Stimulated activated naive CD8-positive, alpha-beta T cell treated with anti-CD3 and anti-CD28 coated beads, Interleukin-15, Interleukin-2, amounts not matched to agents 100 U/mL and 50 U/mL, for 24 hours (primary cell): ENCODE results near the gene CDC42BPB.

Experiments
- ATAC-seq: fragments of 150-1000 bp; cut with Tn5 transposase; one replicate; pipeline ENCODE4 v1.10.0; 2021
- DNase-seq: peaks from one replicate; pipeline ENCODE4 v3.0.0; 2021

Gene CDC42BPB

DNA sequence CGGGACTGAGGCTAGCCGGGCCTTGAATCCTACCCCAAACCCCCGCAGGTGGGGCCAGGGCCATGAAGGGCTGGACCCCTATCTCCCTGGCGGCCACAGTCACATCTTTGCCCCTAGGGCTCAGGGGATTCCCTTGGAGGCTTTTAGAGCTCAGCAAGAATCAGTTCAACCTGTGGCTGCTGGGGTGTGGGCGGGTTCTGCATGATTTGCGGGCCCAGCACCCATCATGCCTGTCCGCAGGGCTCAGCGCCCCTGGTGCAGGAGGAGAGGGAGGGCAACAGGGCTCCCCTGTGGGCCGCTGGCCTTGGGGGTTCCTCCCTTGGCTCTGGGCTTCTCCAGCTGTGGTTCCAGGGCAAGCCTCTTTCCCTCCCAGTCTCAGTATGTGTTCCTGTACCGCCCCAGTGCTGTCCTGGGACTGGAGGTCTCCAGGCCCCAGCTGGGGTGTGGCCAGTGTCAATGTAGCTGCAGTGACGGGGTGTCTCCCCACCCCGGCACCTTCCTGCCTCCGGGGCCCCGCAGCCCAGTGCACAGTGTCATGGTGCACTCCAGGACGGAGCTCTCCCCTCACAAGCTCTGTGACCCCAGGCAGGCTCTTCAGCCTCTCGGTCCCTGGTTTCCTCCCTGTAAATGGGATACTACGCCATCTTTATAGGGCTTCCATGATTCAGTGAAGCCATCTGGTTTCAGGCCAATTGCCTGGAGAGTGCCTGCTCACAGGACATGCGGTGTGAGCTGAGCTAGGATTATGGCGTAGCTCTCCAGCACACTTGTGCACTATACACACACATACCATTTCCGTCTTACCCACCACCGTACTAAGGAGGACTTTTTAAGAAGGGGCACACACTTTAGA, 16.8 kb upstream of the CDC42BPB start:
- ATAC-seq, result no peak
- no peak for DNase-seq

DNA sequence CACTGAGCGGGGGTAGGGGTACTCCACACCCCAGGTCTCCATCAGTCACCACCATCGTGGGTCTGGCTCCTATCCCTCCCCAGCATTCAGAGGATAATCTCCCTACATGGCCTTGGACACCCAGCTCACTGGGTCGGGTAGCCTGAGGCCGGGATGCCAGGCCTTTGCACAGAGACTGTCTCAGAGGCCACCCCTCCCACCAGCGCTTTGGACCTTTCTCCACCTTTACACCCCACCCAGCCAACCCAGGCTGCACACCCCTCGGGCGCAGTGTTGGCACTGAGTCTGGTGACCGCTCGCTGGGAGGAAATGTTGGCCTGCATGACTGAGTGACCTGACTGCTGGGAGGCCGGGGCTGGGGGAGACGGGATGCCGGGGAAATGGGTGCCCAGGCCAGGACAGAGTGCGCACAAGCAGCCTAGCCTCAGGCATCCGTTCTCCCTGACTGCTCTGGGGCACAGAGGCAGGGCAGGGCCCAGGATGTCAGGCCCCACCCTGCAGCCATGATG, 16.1 kb upstream of the CDC42BPB start:
- DNase-seq (no peak), ATAC-seq (no peak)

DNA sequence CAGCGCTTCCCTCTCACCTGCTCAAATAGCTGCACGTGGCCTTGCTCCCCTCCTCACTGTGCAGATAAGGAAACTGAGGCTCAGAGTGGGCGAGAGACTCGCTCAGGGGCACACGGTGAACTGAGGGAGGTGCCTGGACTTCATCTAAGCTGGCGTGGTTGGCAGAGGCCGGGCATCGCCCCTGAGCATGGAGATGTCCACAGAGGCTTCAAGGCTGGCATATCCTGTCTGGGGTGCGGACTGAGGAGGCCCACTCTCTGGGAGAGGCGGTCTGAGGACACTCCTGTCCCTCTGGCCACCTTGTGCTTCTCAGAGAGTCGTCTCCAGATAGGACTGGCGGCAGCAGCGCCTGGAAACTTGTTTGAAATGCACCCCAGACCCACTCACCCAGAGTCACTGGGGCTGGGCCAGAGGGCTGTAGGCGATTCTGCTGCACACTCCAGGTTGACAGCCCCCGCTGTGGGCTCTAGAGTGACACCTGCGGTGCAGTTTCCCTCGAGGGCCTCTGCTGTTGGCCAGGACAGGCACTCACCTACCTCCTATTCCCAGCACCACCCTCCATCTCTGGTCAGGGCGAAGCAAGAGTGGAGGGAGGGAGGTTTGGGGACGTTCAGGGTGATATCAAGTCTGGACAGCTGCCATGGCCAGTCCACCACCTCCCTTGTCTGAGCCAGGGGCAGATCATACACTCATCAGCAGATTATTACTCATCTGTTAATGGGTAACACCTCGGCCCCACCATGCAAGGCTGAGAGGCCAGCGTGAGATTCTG, 15.4 kb upstream of the CDC42BPB start:
- DNase-seq (no peak), ATAC-seq (no peak)

DNA sequence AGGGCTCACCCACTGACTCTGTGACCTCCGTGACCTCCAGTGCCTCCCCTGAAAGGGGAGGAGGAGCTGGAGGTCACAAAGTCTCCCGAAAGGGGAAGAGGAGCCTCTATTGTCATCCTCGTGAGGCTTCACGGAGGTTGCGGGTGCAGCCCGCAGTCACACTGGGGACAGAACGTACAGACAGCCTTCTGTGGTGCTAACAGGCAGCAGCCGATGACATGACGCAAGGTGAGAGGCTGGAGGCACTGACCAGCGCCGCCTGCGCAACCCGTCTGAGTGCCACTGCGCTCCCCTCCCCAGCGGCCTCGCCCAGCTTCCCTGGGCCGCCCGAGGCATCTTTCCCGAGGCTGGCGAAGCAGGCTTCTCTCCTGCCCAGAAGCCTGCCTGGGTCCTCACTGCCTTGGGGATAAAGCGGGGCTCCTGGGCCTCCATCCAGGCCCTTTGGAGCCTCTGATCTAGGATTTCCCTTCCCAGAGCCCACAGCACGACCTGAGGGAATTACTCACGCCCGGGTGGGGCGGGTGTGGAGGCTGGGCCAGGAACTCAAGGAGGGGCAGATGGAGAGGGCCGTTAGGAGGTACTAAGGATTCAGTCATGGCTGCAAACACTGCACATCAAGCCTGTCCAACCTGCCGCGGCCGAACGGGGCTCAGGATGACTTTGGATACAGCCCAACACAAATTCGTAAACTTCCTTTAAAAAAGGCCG, 14.3 kb upstream of the CDC42BPB start:
- ATAC-seq (no peak), DNase-seq (no peak)

DNA sequence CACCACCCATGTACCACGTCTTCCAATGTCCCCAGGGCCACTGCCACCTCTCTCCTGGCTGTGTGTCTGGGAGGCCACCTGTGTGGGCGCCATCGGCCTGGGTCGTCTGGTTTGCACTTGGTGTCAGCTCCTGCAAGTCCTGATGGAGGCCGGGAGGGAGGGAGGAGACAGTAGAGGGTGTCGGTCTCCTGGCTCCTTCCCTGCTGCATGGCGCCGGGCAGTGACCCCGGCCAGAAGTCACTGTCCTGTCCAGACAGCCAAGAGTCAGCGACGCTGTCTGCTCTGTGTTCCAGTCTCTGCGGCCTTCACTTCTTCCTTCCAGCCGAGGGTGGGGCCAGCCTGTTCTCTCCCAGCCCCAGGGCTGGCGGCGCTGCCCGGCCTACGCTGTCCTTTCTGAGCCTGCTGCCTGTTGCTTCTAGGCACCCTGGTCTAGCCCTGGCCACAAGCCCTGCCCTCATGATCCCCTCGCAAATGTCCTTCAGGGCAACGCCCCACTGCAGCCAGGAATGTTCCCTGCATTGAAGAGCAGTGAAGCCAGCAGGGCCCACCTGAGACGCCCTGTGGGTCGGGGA, 13.7 kb upstream of the CDC42BPB start:
- DNase-seq, result no peak
- ATAC-seq, result no peak

DNA sequence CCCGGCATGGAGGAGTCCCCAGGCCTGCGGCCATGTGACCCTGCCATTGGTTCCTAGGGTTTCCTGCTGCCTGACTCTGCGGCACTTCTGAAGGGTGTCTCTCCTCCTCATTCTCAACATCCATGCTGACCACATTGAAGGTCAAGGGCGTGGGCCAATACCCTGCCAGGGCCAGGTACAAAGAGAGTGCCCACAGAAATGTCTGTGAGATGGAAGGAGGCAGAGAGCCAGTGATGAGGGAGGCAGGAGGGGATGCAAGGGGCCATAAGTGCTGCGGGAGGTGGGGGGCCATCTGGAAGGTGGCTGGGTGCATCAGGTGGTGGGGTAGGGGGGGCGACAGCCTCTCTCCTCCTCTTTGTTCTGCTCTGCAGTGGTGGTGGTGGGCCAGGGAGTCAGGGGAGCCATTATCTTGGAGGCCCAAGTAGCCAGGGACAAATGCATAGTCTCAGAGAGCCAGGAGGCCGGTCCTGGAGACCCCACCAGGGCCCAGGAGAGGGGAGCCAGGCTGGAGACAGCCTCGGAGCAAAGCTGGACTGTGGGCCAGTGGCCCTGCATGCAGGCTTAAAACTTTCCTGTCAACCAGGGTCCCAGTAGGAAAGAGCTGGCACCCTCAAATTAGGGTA, 13.0 kb upstream of the CDC42BPB start:
- DNase-seq, result no peak
- ATAC-seq, result no peak

DNA sequence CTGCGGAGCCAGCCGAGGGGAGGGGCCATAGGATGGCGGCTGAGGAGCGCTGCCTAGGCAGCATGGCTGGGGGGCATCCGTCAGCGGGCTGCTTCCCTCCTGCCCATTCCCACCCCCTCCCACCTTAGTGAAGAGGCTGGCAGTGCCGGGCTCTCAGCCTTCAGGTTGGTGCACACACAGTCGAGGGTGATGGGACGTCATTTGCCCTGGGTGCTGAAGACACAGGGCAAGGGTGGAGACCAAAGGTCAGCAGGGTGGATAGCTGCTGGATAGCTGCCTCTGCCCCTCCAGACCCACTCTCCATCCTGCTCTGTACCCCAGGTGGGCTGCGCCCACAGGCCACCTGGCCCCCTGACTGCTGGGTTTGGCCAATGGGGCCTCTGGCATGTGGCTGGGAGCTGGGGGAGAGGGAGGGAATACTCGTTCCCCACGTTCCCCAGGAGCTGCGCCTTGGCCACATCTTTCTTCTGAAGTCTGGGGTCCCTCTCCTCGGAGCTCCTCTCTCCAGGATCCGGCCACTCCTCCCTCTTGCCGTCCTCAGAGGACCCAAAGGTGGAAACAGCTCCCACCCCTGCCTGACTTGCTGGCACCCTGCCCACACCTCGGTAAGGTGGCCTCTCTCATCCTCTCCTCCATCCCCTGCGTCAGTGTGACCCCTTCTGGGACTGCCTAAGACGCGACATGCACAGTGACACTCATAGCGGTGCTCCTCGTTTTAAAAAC, 11.2 kb upstream of the CDC42BPB start:
- DNase-seq, result no peak
- no peak for ATAC-seq

DNA sequence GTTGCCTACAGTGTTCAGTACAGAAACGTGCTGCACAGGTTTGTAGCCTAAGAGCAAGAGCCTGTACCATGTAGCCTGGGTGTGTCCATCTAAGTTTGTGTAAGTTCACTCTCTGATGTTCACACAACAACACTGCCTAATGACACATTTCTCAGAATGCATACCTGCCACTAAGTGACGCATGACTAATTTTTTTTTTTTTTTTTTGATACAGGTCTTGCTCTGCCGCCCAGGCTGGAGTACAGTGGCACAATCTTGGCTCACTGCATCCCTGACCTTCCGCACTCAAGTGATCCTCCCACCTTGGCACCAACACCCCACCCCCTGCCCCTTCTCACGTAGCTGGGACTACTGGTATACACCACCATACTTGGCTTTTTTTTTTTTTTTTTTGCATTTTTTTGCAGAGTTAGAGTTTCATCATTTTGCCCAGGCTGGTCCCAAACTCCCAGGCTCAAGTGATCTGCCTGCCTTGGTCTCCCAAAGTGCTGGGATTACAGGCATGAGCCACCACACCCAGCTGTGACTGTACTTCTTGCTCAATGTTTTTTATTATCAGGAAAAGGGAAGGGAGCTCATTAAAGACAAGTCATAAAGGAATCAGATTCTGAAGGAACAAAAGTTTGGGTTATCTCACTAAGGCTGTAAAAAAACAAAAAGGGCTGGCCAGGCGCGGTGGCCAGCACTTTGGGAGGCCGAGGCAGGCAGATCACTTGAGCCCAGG, 10.0 kb upstream of the CDC42BPB start:
- DNase-seq, result no peak

DNA sequence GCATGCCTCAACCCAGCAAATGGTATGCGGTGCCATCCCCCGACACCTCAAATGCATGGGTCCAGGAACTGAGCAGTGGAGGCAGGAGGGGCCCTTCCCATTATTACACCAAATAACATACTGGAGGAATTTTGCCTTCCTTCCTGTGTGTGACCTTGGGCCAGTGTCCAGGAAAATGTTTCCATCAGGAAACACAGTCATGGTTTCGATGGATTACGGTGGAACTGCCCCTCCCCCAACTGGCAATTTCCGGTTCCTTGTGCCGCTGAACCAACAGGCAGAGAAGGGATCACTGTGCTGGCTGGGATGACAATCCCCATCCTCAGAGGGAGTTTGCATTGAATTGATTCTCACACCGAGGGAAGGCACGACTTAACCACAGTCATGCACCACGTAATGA, 9.1 kb upstream of the CDC42BPB start:
- ATAC-seq, result no peak
- no peak for DNase-seq

More for the DNA sequence above, 10.0 kb upstream of the CDC42BPB start:
- no peak for ATAC-seq

DNA sequence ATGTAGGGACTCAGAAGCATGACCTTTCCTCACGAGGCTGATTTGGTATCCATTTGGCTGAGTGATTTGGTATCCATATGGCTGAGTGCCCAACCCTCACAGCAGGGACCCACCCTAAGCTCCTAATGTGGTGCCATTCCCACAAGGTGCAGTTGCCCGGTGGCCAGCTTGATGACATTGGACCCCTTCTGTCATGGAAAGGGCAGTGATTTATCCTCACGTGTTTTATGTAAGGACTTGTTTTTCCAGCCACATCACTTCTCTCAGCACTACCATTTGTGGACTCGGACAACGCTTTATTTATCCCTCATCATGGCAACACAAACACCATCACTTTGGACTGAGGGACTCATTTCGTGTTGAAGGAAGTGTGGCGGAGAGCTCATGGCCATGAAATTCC, 8.5 kb upstream of the CDC42BPB start:
- ATAC-seq (no peak), DNase-seq (no peak)

DNA sequence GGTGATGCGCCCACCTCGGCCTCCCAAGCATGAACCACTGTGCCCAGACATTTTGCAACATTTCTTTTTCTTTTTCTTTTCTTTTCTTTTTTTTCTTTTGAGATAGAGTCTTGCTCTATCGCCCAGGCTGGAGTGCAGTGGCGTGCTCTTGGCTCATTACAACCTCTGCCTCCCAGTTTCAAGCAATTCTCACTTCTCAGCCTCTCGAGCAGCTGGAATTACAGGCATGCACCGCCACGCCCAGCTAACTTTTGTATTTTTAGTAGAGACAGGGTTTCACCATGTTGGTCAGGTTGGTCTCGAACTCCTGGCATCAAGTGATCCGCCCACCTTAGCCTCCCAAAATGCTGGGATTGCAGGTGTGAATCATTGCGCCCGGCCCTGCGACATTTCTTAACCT, 7.6 kb upstream of the CDC42BPB start:
- DNase-seq, result no peak
- ATAC-seq, result no peak

DNA sequence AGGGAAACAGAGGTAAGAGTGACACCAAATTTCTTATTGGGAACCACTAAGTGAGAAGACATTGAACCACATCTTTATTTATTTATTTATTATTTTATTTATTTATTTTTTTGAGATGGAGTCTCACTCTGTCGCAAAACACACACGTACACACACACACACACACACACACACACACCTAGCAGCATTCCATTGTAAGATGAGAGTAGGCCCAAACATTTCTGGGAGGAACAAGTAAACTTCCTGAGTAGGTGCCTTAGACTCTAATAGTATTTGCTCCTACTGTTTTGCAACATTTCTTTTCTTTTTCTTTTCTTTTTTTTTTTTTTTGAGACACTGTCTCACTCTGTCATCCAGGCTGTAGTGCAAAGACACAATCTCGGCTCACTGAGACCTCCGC, 7.1 kb upstream of the CDC42BPB start:
- no peak for ATAC-seq
- DNase-seq, result no peak

DNA sequence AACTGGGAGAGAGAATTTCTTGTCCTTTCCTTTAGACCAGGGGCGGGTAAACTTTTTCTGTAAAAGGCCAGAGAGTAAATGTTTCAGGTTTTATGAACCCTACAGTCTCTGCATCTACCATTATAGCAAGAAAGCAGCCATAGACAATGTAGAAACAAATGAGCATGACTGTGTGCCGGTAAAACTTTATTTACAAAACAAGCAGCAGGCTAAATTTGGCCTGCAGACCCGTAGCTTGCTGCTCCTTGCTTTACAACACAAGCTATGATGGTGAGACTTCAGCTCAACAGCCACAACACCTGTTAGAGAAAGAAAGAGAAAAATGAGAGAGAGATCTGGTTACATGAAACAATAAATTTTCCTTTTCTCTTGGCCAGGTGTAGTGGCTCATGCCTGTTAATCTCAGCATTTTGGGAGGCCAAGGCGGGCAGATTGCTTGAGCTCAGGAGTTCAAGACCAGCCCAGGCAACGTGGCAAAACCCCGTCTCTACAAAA, 4.2 kb upstream of the CDC42BPB start:
- no peak for ATAC-seq
- no peak for DNase-seq

DNA sequence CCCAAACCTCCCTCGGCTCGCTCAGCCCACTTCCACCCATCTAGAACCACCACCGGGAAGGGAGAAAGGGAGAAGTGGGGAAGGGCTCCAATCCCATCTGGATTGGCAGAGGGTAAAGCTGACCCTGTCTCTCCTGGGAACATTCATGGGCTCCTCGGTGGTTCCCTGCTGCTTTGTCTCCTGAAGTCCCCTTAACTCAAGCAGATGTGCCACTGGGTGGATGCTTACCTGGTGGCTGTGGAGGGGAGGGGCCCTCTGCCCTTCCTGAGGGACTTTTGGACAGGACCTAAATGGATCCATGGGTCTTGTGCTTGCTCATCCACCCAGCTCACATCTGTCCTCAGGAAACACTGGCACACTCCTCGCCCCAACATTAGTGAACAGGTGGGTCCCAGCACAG, 2.2 kb upstream of the CDC42BPB start:
- DNase-seq (no peak), ATAC-seq (no peak)

DNA sequence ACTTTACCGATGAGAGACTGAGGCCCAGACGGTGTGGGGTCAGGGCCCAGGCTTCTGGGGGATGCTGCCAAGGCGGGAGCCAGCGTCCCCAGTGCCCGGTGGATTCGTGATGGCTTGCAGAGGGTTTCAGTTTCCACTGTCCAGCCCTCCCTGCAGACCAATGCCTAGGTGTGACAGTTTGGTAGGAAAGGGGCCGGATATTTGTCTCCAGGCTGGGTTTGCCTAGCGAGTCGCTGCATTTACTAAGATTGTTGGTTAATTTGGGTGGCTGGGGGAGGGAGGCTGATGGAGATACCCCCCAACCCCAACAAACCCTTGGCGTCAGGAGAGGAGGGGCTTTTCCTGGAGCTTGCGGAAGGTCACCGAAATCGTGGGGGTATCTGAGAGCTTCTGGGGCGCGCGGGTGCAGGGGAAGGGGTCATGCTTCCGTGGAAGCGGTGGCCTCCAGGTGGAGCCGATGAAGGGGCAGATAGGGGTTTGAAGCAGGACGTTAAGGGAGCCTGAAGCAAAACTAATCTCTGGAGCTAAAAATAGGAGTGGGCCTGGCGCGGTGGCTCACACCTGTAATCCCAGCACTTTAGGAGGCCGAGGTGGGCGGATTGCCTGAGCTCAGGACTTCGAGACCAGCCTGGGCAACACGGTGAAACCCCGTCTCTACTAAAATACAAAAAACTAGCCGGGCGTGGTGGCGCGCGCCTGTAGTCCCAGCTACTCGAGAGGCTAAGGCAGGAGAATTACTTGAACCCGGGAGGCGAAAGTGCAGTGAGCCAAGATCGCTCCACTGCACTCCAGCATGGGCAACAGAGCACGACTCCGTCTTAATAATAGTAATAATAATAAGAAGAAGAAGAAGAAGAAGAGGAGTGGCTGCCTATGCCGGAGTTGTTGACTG, 1.1 kb upstream of the CDC42BPB start:
- DNase-seq (no peak), ATAC-seq (no peak)

DNA sequence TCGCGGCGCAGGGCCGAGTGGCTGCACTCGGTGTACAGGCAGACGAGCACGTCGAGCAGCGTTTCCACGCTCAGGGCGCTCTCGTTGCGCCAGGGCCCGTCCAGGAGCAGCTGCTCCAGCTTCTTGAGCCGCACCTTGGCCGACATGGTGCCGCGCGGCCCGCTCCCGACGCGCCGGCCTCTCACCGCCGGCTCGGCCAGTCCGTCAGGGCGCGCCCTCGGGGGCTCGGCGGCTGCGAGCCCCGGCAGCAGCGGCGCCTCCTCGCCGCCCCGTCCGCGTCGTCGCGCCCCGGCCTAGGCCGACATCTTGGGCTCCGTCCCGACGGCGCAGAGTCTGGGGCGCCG, 349 bp downstream of the CDC42BPB start:
- DNase-seq, result no peak

DNA sequence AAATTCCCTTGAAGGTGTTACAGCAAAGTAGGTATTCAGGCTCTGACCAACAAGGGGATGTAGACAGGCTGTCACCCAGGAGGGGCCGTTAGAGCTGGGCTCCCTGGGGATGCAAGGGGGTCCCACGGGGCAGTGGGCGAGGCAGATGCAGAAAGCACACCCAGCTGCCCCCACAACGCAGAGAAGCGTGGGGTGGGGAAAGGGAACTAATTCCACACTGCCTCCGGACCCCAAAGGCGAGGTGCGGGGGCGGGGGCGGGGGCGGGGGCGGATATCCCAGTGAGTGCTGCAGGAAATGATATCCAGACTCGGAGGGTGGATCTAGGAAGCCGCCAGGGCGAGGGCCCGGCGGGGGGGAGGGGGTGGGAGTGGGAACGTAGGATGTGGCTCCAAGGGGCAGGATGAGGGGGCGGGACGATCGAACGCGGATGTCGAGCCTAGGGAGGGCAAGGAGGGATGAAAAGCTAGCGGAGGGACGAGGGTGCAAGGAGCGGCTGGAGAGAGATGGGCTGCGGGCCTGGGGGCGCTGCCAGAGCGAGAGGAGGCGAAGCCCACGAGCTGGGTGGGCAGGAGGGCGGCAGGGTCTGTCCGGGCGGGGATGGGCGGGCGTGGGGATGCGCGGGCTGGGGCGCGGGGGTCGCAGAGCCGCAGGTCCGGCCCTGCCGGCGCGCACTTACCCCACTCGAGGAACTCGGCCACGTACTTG, 874 bp downstream of the CDC42BPB start:
- no peak for DNase-seq

More for the DNA sequence above, 349 bp downstream of the CDC42BPB start:
- ATAC-seq, result no peak

DNA sequence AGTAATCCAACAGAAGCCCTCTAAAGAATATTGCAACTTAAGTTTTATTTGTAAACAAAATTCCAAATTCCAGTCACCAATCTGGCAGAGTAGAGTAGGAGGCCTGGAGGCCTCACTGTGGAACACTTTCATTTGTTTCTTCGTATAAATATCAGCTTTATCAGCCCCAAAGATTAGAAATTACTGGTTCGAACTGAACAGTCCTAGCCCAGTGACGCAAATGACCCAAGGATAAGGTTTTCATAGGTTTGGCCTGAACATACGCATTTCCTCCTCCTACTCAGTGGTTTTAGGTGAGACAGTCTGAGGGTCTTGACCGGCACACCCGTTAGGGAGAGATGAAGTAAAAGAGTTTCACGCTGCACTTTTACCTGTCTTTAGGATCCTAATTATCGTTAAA, 1.7 kb downstream of the CDC42BPB start:
- DNase-seq (no peak), ATAC-seq (no peak)

More for the DNA sequence above, 874 bp downstream of the CDC42BPB start:
- ATAC-seq, result no peak

DNA sequence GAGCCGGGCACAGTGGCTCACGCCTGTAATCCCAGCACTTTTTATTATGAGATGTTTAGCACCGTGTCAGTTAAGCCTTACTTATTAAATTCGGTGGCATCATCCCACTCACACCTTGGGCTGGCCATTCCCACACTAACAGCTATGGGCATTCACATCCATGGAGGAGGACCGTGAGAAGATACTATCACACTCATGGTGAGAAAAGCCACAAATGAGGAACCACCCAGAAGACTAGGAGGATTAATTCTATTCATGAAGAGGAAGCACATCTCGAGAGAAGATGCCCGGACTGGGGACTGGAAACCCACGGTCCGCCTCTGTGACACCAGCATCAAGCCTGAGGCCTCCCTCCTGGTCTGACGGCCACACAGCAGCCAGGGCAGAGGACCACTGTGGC, 4.9 kb downstream of the CDC42BPB start:
- ATAC-seq, result no peak
- DNase-seq, result no peak
